ENCODE data around the gene USP8. TPM values are rescaled to one million over a fixed set of nuclear protein-coding genes. Genes with fewer than 3 reads are reported as not detected.
"Not testable (repeated sequence)": the region's sequence is repeated elsewhere in the genome, so short reads cannot be mapped to it uniquely, and the experiment has no call there.

USP8 gene
- total RNA-seq, 1 donor, result 61.2 TPM

DNA sequence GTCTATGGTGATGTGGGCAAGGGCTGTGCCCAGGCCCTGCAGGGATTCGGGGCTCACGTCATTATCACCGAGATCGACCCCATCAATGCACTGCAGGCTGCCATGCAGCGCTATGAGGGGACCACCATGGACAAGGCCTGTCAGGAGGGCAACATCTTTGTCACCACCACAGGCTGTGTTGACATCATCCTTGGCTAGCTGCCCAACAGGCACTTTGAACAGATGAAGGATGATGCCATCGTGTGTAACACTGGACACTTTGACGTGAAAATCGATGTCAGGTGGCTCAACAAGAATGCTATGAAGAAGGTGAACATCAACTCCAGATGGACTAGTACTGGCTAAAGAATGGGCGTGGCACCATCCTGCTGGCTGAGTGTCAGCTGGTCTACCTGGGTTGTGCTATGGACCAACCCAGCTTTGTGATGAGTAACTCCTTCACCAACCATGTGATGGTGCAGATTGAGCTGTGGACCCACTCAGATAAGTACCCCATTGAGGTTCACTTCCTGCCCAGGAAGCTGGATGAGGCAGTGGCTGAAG lies 6.1 kb upstream of the USP8 start:
- Histone ChIP-seq H2AFZ (ENCODE audit: low read length) (no peak overlapping the region), H3K4me3 (ENCODE audit: insufficient read depth, low read length) (no peak overlapping the region), H3K4me2 (ENCODE audit: insufficient read depth, low read length) (no peak overlapping the region), H3K4me1 (ENCODE audit: insufficient read depth, low read length) (no peaks in the 10 kb centered on the region), H3K27ac (ENCODE audit: low read depth, low read length) (no peak overlapping the region), H3K9me3 (ENCODE audit: low read depth, low read length) (no peaks in the 10 kb centered on the region), H3K79me2 (ENCODE audit: insufficient read depth, low read length) (no peaks in the 10 kb centered on the region), H4K20me1 (ENCODE audit: insufficient read depth, low read length) (no peaks in the 10 kb centered on the region), H3K27me3 (ENCODE audit: insufficient read depth, low read length) (no peaks in the 10 kb centered on the region), H3K36me3 (ENCODE audit: insufficient read depth, low read length) (no peaks in the 10 kb centered on the region)
- no peak for DNase-seq (ENCODE audit: insufficient read length, low spot score, missing footprints)
- TF ChIP-seq CTCF (IDR thresholded peaks at IDR 0.05; ENCODE audit: extremely low read depth, low read depth, low read length), result no peak

GRCh38 chr15:50425219-50425618 lies 1.0 kb downstream of the USP8 start:
- peak overlapping the region; percentile 98 for H3K4me2 ChIP-seq (ENCODE audit: insufficient read depth, low read length)
- DNase-seq (ENCODE audit: insufficient read length, low spot score, missing footprints), result no peak
- H3K27ac ChIP-seq (ENCODE audit: low read depth, low read length), result peak overlapping the region; percentile 88
- no peaks in the 10 kb centered on the region for H3K9me3 ChIP-seq (ENCODE audit: low read depth, low read length)
- peaks cover 59% of the 10 kb centered on the region for H3K79me2 ChIP-seq (ENCODE audit: insufficient read depth, low read length)
- H3K4me3 ChIP-seq (ENCODE audit: insufficient read depth, low read length), result peak overlapping the region; percentile 88
- no peak overlapping the region for H2AFZ ChIP-seq (ENCODE audit: low read length)
- peaks cover 13% of the 10 kb centered on the region for H3K4me1 ChIP-seq (ENCODE audit: insufficient read depth, low read length)
- peaks cover 5% of the 10 kb centered on the region for H3K36me3 ChIP-seq (ENCODE audit: insufficient read depth, low read length)
- peaks cover 18% of the 10 kb centered on the region for H4K20me1 ChIP-seq (ENCODE audit: insufficient read depth, low read length)
- no peak for TF ChIP-seq CTCF (IDR thresholded peaks at IDR 0.05; ENCODE audit: extremely low read depth, low read depth, low read length)
- H3K27me3 ChIP-seq (ENCODE audit: insufficient read depth, low read length), result no peaks in the 10 kb centered on the region

DNA sequence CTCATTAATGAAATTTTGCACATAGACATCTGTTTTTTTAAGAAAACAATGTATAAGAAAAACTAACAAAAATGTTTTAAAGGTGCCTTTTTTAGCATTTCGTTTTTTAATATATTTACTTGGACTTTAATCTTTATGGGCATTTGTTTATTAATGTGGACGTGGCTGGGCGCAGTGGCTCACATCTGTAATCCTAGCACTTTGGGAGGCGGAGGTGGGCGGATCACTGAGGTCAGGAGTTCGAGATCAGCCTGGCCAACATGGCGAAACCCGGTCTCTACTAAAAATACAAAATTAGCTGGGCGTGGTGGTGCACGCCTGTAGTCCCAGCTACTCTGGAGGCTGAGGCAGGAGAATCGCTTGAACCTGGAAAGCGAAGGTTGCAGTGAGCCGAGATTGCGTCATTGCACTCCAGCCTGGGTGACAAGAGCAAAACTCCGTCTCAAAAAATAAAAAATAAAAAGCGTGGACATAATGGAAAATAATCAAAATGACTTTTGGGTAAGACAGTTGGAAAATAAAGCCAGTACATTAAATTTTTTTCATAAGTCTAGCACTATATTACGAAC lies 1.6 kb downstream of the USP8 start:
- H4K20me1 ChIP-seq (ENCODE audit: insufficient read depth, low read length), result peaks cover 21% of the 10 kb centered on the region
- not testable (repeated sequence) for H3K36me3 ChIP-seq (ENCODE audit: insufficient read depth, low read length); H2AFZ ChIP-seq (ENCODE audit: low read length); DNase-seq (ENCODE audit: insufficient read length, low spot score, missing footprints); H3K9me3 ChIP-seq (ENCODE audit: low read depth, low read length); H3K27me3 ChIP-seq (ENCODE audit: insufficient read depth, low read length)
- H3K4me1 ChIP-seq (ENCODE audit: insufficient read depth, low read length), result peaks cover 15% of the 10 kb centered on the region
- peak overlapping the region; percentile 98 for H3K4me2 ChIP-seq (ENCODE audit: insufficient read depth, low read length)
- H3K79me2 ChIP-seq (ENCODE audit: insufficient read depth, low read length), result peaks cover 65% of the 10 kb centered on the region
- H3K27ac ChIP-seq (ENCODE audit: low read depth, low read length), result peak overlapping the region; percentile 88
- H3K4me3 ChIP-seq (ENCODE audit: insufficient read depth, low read length), result peak overlapping the region; percentile 88

- no peaks in the 10 kb centered on the region for H3K9me3 ChIP-seq (ENCODE audit: low read depth, low read length)
- H4K20me1 ChIP-seq (ENCODE audit: insufficient read depth, low read length), result peaks cover 25% of the 10 kb centered on the region
- H3K79me2 ChIP-seq (ENCODE audit: insufficient read depth, low read length), result peaks cover 71% of the 10 kb centered on the region
- no peak overlapping the region for H3K27ac ChIP-seq (ENCODE audit: low read depth, low read length)
- H3K4me3 ChIP-seq (ENCODE audit: insufficient read depth, low read length), result no peak overlapping the region
- no peak overlapping the region for H2AFZ ChIP-seq (ENCODE audit: low read length)
- DNase-seq (ENCODE audit: insufficient read length, low spot score, missing footprints), result no peak
- TF ChIP-seq CTCF (IDR thresholded peaks at IDR 0.05; ENCODE audit: extremely low read depth, low read depth, low read length), result no peak
- peaks cover 5% of the 10 kb centered on the region for H3K36me3 ChIP-seq (ENCODE audit: insufficient read depth, low read length)
- peak overlapping the region; percentile 7 for H3K4me2 ChIP-seq (ENCODE audit: insufficient read depth, low read length)
- peaks cover 19% of the 10 kb centered on the region for H3K4me1 ChIP-seq (ENCODE audit: insufficient read depth, low read length)
- no peaks in the 10 kb centered on the region for H3K27me3 ChIP-seq (ENCODE audit: insufficient read depth, low read length)
Observed at GRCh38 chr15:50426428-50426827, 2.2 kb downstream of the USP8 start.
